Hepatic stellate cell (primary cell): ENCODE data around the gene ENPP6.

Source experiments
- DNase-seq: peaks from one replicate; pipeline ENCODE4 v3.0.0; 2011; ENCODE audit warnings: low spot score

ENPP6 gene

GRCh38 chr4:184190711-184191110, 27.0 kb downstream of the ENPP6 start:
- no peak for DNase-seq

DNA sequence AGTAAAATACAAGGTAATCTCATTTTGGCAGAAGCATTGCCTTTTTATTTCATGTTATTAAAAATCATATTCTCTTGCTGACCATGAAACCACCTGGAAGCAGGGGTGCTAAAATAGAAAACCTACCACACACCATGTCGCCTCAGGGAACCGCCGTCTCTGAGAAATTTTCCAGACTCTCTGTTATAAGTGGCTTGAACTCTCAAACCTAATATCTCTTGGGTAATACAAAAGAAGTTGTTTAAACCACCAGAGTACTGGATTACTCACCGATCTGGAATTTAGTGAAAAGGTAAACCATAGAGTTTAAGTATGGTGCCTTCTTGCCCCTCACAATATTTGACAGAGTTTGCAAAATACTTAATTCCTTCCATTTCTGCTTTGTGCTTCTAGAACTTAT, 27.7 kb downstream of the ENPP6 start:
- DNase-seq, result no peak

GRCh38 chr4:184188443-184189400, 29.0 kb downstream of the ENPP6 start:
- no peak for DNase-seq

DNA sequence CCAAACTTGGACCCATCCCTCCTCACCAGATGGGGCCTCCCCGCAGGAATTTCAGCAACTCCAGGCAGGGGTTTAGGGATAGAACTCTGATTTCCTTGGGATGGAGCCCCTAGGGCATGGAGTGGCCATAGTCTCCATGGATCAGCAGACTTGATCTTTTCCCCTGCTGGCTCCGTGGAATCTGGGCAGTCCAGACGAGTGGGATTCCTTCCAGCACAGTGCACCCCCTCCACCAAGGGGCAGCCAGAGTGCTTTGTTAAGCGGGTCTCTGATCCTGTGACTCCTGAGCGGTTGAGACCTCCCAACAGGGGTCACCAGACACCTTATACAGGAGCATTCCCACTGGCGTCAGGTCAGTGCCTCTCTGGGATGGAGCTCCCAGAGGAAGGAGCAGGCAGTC, 40.4 kb downstream of the ENPP6 start:
- DNase-seq, result no peak

DNA sequence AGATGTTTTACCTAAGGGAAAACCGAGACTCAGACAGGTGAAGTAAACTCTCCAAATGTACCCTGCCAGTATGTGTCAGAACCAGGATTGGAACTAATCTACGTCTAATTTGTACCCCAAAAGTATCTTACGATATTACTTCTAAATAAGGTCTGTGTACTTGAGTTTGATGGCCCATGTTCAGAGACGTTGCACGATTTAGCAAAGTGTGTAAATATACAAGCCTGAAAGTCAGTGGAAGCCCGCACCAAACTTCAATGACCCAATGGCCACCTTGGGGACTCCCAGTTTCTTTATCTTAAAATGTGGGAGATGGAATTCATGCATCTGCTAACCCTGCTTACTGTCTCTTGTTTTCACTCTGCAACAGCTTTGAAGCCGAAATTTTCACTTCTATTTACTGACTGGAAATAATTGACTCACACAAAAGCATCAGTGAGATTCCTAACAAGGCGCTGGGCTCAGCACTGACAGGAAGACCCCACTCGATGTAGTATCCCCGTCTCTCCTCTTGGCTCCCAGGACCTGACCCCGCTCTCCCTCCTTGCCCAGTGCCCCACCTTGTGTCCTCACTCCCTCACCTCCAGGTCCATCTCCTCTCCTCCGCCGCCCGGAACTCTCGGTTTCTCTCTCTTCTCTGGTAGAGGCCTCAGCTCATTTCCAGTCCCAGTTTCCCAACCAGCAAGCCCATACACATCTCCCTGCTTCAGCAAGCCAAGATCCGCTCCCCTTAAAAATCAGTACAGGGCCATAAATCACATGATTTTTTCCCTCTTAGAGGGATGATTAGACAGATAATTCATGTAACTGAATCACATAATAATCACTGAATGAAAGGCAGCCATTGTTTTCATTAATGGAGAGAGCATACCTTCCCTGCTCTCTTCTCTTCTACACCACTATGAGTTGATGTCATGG, 42.8 kb downstream of the ENPP6 start:
- DNase-seq, result no peak

DNA sequence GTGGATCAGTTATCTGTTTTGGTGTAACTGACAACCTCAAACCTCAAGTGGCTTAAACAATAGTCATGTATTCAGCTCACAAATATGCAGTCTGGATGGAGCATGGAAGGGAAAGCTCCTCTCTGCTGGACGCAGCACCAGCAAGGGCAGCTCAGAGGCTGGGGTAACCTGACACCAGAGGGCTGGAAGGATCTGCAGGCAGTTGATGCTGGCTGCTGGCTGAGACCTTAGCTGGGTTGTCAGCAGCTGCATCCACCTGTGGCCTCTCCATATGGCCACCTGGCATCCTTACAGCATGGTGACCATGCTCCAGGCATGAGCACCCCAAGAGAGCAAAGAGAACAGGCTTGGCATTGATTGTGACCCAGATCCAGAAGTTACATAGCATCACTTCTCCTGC, 46.7 kb downstream of the ENPP6 start:
- no peak for DNase-seq

GRCh38 chr4:184169225-184169867, 48.3 kb downstream of the ENPP6 start:
- DNase-seq, result no peak

GRCh38 chr4:184168406-184169019, 49.2 kb downstream of the ENPP6 start:
- peak; percentile 75 for DNase-seq

DNA sequence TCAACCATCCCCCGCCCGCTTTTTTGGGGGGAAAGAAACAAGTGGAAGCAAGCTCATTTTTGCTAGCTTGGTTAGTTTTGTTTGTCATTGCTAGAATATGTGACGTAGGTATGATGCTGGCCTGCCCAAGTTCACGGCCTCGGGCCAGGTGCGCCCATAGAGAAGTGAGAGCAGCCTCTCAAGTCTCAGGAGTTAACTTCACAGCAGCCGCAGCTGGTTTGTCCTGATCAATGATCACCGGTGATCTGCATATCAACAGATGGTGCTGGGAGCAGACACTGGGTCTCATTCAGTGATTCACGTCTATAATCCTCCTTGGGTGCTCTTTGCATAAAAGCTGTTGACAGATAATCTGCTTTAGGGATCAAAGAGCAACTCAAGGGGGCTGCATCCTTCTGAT, 50.1 kb downstream of the ENPP6 start:
- no peak for DNase-seq

- DNase-seq, result no peak
These were observed 50.9 kb downstream of the ENPP6 start for GRCh38 chr4:184166736-184167135.

DNA sequence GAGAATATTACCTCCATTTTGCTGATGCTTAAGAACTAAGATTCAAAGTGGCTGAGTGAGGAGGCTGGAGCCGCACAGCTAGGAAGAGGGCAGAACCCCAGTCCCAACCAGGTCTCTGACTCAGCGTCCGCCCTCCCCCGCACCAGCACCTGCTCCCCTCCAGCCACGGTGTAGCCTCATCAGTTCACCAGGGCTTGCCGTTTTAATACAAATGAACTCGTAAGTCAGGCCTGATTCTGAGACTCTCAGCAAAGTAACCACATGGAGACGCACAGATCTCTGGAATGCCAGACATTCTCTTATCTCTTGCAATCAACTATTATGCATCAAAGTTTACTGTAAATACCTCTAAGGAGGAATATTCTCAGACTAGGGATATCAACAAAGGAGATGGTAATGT, 52.4 kb downstream of the ENPP6 start:
- no peak for DNase-seq

- DNase-seq, result peak; percentile 26
These were observed 53.9 kb downstream of the ENPP6 start for GRCh38 chr4:184163813-184164212.

DNA sequence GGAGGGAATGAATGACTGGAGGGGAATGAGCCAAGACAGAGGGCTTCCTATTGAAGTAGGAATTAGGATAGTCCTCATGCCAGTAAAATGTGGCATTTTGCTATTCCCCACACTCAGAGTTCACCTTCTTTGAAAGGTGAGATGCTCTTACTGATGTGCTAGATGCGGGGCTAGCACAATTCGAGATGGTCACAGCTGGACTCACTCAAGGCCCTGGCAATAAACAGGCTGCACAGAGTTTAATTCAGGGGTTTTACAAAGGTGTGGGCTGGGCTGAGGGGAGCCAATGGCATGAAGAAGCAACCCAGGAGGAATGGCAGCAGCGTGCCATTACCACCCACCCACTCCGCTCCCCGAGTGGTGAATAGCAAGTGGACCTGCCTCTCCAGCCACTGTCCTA, 55.1 kb downstream of the ENPP6 start:
- DNase-seq, result no peak

GRCh38 chr4:184157322-184157721, 60.4 kb downstream of the ENPP6 start:
- DNase-seq, result no peak

DNA sequence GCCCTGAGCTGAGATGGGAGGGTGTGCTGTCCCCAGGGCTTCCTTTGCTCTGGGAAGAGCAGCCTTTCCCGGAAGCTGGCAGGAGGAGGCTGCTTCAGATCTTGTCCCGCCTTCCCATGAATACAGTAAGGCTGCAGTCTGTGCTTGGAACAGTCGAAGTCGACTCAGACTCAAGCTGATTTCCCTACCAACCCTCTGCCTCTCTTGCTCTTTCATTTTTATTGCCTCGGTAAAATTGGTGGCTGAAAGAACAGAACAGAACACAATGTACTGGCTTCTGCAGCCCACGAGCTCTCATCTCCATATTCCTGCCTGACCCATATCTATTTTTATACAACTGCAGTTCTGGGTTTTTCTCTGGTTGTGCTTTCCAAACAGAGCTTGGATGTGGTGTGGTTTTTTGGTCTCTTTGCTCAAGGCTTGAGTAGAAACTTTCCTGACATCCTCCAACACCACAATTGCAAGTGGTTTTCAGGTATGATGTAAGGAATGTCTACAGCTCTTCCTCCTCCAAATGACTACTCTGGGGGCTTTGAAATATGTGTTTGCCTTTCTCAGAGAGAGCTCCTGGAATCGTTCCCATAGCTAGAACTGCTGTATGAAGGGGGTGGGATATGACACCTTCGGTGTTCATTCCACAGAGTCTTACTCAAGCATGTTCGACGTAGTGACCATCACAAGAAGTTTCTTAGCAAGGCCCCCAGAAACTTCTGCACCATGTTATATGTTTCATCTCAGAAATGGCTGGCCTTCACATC, 61.3 kb downstream of the ENPP6 start:
- DNase-seq, result no peak

DNA sequence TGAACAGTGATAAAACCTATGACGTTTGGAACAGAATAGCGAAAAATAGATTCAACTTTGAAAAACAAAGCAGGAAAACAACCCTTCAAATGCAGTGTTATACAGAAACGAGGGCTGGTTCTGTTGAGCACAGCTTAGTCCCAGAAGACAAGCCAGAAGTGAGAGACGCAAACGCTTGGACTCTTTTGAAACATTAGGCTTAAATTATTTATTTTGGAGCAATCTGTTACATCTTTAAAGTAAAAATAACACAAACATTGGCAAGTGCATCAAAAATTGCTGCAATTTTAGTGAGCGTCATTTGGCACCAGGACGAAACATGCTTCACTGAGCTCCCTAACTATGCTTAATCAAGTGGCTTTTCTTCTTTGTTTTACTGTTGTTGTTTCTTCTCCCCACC, 63.5 kb downstream of the ENPP6 start:
- no peak for DNase-seq

- no peak for DNase-seq
These were observed 63.9 kb downstream of the ENPP6 start for GRCh38 chr4:184153781-184154180.

- no peak for DNase-seq
These were observed 65.6 kb downstream of the ENPP6 start for GRCh38 chr4:184151988-184152485.

DNA sequence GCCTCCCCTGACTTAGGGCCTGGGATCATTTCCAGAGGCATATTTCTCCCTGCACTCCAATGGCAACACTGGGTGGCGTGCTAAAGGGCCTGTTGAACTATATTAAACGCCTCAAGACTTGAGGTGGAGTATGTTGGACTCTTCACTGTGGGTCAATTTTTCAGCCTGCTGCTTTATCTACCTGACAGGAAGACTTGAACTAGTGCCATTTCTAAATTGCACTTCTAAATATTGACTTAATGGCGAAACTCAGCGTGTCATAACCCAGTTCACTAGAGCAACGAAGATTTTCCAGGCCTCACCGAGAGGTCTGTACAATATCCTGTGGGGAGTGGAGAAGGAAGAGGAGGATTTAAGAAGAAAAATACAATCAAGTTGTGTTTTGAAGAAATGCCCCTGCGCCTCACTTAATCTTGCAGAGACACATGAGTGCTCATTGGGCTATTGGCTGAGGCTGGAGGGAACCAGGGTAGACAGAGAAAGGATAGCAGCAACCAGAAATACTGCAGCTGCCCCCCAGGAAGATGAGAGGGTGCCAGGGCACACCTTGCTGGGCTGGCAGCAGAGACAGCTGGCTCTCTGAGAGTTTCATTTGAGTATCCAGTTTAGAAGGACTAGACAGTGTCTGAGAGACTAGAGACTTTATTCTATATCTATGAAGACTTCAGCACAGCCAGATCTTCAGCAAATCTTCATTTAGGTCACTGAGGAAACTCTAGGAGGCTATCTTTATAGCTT, 67.4 kb downstream of the ENPP6 start:
- no peak for DNase-seq
